Tongue (tissue), 2 donors: ENCODE measurements around the gene WNT7B. TPM values are rescaled to one million over a fixed set of nuclear protein-coding genes. Genes with fewer than 3 reads are reported as not detected.

Experiments used
- DNase-seq: peaks from one replicate; pipeline ENCODE4 v3.0.0-alpha.2; 2015
- total RNA-seq: library from RNA; depleted of rRNA; stranded (reverse); fragments of >200 nt; gene quantifications from one replicate; pipeline ENCODE4 v1.2.3, GENCODE V29; 2014

Gene WNT7B
- total RNA-seq, result 6.2 TPM

DNA sequence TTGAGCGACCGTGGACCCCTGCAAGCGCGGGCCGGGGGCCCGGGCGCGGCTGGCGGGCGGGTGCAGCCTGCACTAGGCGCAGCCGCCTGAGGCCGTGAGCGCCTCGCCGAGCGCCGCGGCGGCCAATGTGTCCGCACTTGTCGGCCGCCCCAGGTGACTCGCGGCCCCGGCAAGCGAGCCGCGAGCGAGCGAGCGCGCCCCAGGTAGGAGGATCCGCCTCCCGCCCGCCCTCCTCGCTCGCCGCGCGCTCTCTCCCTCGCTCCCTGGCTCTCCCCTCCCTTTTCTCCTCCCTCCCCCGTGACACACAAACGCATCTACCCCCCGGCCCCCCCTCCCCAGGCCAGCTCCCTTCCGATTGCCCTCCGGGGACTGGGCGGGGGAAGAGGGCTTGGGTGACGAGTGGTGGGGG, at the start of gene WNT7B:
Gene WNT7B (minus strand): TSS at position 160 of the 409 bp plus-strand sequence. CDS start 408 bp downstream, outside the sequence.
- DNase-seq, result peak; percentile 36

DNA sequence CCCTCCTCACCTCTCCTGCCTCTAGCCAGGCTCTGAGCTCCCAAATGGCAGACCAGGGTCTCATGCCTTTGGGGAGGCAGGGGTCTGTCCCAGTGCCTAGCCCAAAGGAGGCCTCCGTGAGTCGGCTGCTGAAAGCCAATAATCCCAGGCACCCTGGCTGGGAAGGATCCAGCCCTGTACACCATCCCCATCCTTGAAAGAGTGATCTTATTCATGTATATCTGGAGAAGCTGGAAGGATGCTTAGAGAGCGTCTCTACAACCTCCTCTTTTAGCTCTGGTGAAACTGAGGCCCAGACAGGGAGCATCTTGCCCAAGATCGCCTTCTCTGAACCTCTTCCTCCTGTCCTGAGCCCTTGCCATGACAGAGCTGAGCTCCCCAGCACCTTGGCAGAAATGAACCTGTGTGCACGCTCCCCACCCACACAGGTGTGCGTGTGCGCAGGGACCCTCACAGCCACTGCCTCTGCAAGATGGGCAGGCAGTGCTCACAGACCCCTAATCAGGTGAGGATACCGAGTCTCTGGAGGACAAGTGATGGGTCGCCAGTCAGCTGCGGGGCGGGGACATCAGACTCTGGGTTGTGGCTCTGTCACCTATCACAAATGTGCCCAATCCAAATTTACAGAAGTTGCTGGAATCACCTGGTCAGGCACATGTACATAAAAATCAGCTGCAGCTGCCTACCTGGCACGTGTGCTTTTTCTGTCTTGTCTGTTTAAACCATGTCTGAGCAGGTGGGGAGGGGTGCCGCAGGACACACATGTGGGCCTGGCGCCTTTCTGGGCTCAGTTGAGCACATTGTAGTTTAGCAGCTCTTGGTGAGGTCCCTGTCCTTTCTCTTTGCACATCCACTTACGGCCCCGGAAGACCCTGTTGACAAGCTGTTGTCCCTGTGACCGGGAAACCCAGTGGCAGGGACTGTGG, 49.3 kb upstream of the WNT7B start:
- no peak for DNase-seq

DNA sequence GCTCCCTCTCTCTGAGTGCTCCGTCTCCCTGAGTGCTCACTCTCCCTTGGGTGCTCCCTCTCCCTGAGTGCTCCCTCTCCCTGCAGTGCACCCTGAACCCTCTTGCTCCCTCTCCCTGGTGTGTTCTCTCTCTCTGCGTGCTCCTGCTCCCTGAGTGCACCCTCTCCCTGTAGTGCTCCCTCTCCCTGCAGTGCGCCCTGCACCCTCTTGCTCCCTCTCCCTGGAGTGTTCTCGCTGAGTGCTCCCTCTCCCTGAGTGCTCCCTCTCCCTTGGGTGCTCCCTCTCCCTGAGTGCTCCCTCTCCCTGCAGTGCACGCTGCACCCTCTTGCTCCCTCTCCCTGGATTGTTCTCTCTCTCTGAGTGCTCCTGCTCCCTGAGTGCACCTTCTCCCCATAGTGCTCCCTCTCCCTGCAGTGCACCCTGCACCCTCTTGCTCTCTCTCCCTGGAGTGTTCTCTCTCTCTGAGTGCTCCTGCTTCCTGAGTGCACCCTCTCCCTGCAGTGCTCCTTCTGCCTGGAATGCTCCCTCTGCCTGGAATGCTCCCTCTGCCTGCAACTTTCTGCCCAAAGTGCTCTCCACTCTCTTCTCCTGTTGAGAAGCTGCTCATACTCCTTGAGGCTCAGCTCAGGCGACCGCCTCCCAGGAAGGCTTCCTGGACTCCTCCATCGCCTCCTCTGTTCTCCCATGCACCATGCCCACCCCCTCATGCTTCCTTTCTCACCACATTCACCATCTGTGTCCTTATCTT, 48.4 kb upstream of the WNT7B start:
- DNase-seq, result no peak

DNA sequence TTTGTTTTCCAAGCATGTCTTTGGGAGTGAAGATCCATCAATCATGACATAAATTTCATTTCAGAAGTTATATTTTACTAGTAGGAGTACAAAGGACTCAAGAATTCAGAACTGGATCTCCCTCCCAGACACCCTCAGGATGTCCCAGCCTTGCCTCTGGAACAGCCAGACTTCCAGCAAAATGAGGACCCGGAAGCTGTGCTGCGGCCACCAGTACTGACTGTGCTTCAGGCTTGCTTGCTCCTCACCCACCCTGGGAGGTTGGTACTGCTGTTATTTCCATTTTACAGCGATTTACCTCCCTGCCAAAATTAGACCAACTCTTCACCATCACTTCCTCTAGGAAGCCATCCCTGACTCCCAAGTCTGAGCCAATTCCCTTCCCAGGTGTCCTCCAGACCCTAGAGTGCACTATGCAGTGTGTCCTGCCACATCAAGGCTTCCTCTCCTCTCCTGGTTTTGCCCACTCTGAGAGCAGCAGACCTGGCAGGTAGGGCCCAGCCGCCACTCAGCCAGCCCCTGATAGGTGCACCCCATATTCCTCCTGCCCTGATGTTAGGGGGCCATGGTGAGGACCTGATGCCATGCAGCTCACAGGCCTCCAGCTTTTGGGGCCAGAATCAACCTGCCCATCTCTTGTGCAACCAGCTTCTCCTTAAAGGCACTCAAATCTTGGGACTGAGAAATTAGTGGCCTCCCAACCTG, 47.3 kb upstream of the WNT7B start:
- DNase-seq, result no peak

DNA sequence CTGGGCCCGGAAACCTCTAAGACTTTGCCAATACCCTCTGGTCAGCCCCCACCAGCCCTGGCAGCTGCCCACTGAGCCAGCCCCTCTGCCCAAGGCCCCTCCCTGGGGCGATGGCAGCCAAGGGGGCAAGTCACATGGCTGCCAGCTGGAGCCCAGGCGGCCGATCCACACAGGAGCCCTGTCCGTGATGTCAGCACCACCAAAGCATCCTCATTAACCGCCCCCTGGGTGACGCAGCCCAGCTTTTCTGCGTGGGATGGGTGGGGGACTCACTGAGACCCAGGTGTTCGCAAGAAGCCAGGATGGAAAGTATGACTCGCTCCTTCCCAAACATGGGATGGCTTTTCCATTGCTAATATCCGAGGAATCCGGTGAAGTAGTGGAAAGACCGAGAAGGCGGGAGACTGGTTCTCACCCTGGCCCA, 46.6 kb upstream of the WNT7B start:
- DNase-seq, result peak; percentile 74

DNA sequence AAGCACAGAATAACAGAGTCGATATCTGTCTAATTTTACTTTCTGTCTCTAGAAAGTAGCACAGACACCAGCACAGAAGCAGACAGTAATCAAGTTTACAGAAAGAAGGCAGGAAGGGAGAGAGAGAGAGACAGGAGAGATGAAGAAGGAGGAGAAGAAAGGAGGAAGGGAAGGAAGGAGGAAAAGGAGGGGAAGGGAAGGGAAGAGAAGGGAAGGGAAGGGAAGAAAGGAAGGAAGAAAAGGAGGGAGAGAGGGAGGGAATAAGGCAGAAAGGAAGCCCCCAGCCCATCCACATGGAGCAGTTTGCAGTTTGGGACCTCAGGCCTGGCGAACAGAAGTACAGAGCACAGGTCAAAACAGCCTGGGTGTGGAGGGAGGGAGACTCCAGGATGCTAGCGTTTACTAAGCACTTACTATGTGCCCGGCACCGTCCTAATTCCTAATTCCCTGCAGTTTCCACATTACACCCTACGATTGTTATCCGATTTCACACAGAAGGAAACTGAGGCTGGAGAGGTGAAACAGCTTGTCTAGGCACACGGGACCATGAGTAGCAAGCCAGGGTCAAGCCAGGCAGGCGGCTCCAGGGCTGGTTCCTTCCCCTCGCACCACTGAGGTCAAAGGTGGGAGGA, 46.0 kb upstream of the WNT7B start:
- no peak for DNase-seq

DNA sequence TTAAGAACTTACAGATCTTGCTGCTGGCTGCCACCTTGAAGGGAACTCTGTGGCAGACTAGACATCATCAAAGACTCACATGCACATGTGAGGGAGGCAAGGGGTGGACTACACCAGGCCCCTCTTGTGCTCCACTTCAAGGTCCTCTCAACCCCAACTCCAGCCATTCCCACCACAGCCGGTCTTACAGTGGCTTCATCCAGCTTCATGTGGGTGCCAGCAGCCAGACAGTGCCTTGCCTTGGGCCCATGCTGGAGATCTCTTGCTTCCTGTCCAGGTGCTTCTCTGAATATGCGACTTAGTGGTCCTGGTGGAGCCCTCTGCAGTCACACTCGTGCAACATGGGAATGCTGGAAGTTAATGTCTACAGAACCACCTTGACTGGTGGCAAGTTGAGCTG, 44.6 kb upstream of the WNT7B start:
- DNase-seq, result no peak

DNA sequence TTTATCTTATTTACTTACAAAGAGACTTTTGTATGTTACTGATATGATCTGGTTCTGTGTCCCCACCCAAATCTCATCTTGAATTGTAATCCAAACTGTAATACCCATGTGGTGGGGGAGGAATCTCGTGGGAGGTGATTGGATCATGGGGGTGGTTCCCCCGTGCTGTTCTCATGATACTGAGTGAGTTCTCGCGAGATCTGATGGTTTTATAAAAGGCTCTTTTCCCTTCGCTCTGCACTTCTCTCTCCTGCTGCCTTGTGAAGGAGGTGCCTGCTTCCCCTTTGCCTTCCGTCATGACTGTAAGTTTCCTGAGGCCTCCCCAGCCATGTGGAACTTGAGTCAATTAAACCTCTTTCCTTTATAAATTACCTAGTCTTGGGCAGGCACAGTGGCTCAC, 42.4 kb upstream of the WNT7B start:
- no peak for DNase-seq

DNA sequence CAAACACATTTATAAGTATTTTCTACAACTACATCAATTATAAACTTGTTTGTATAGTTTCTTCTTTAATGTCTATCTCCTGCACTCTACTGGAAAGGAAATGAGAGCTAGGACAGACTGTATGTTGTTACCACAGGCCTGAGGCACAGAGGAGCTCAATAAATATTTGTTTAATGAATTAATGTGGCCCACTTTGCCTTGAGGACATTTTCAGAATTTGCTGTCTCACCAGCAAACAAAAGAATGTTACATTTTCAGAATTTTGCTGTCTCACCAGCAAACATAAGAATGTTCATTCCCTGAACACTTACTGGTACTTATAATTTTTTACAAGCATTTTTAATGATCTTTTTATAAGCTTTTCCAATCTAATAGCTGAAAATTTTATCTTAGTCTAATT, 41.9 kb upstream of the WNT7B start:
- no peak for DNase-seq

DNA sequence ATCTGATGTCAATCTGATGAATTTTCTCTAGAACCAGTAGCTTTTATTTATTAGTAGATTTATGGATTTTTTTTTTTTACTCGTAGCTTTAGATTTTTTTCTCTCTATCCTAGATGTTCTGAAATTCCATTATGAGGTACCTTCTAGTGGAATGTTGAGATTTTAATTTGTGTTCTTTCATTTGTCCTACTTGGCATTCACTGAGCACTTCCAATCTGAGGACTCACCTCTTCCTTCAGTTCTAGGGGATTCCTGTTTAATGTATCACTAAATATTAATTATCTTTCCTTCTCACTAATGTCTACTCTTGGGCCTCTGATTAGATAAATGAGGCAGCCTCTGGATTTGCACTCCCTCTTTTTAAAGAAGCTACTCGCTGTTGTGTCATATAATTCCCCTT, 40.2 kb upstream of the WNT7B start:
- no peak for DNase-seq

DNA sequence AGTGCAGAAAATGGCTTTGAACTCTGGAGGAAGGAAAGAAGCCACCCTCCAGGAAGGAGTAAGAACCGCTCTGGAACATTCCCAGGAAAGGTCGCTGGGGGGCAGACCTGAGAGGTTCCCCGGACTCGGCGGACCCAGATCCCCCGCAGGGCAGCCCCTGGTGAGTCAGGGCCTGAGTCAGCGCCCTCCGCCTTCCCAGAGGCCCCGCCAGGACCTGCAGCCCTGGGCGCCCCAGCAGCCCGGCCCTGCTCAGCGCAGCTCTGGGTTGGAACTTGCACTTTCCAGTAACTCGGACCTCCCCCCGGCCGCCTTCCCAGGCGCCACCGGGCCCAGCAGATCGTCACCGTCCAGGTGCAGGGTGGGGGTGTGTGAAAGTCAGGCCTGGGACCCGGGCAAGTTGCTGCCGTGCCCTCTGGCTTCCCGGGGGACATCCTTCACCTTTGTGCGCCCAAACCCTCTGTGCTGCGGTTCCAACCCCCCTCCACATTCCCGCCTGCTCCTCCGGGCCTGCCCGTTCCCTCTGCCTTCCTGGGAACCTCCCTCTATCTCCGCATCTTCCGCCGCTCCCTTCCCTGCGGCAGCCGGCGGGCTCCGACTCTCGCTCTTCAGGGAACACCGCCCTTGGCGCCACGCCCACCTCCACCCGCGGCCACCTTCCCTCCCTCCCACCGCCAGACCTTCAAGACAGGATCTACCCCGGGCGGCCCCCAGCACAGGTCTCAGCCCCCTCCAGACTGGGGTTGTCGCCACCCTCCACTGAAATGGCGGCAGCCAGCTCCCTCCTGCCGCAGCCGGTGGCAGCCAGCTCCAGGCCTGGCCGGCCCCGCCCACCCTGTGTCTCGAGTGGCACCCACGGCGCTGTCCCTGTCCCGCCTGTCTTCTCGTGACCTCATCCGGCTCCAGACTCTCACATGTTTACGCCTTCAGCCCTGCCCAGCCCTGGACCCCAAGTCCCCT, 36.8 kb upstream of the WNT7B start:
- DNase-seq, result peak; percentile 94

DNA sequence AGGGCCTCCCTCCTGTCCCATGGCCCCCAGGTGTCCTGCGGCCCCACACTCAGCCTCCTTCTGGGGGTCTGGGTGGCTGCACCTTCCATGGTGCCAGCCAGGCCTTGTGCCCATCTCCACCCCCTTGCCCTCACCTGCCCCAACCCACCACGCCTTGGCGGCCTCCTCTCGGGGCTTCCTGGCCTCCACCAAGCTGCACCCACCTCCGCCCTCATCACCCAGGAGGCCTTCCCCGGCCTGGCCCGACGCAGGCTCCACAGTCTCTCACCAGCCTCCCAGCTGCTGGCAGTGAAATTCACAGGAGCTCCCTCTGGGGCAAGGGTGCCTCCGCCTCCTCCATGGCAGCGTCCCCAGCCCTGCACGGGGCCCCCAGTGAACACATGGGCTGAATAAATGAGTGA, 35.9 kb upstream of the WNT7B start:
- DNase-seq, result no peak

DNA sequence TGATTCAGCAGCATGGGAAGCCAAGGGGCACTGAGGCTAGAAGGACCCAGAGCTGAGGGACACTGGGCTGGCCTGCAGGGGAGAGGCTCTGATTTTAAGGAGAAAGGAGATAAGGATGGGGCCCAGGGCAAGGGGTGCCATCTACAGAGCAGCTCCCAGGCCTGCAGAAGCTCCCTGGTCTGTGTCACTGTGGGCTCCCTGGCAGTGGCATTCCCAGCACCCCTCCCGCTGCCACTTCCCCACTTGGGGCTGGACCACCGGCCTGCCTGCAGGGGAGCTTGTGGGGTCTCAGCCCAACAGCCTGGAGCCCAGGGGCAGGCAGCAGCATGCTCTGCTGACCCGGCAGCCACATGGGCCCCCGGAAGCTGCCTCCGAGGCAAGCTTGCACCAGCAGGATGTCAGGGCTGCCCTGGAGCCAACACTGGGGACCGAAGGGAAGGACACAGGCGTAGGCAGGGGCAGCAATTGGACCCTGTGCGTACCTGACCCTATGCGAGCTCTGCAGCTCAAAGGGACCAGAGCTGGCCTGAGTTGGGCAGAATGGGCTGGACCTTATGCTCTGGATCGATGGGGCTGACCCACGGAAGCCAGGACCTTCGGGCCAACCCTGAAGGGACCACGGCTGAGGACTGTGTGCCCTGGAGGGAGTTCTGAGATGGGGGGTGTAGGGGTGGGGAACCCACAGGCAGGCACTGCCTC, 35.4 kb upstream of the WNT7B start:
- no peak for DNase-seq

DNA sequence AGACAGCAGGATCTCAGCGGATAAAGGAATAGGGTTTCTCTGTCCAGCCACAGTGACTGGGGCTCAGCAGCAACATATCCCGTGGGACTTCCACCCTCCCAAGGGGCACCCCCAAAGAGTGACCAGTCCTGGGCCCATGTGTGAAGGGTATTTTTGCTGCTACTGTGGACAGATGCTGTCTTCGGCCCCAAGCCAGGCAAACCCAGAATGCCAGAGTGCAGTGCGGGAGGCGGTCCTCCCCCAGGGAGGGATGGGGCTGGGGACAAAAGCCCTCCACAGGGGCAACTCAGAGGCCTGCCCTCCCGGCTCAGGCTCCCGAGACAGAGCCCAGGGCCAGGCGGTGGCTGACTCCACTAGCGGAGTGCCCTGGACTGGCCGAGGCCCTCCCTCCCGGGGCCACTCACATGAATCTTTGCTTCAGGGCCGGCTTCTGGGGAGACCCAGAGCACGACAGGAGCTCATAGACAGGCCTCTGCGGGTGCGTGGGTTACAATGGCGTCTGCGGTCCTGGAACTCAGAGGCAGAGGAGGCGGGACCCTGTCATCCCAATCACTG, 34.7 kb upstream of the WNT7B start:
- no peak for DNase-seq

DNA sequence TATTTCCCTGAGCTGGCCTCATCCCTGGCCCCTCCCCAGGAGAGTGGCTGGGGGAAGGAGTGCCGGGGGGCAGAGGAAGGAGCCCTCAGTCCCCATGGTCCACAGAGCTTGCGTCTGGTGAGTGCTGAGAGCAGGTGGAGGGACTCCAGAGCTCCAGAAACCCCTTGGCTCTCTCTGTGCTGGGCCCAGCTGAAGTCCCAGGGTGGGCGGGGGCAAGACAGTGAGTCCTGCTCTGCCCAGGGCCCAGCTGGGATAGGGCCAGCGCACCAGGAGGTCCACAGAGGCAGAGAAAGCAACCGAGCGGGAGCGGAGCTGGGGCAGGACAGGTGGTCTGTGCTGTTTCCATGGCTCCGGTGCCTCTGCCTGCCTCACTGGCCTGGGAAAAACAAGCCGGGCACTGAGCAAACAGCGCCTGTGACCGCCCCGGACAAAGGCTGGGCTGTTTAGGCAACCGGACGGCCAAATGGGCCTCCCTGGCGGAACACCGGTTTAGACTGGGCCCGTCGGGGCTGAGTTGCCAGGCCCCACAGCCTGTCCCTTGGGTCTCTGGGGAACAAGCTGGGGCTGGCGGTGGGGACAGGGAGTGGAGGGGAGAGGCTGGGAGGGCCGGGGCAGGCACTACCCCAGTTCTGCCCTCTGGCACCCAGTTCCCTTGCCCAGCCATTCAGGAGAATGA, 34.1 kb upstream of the WNT7B start:
- peak; percentile 81 for DNase-seq

DNA sequence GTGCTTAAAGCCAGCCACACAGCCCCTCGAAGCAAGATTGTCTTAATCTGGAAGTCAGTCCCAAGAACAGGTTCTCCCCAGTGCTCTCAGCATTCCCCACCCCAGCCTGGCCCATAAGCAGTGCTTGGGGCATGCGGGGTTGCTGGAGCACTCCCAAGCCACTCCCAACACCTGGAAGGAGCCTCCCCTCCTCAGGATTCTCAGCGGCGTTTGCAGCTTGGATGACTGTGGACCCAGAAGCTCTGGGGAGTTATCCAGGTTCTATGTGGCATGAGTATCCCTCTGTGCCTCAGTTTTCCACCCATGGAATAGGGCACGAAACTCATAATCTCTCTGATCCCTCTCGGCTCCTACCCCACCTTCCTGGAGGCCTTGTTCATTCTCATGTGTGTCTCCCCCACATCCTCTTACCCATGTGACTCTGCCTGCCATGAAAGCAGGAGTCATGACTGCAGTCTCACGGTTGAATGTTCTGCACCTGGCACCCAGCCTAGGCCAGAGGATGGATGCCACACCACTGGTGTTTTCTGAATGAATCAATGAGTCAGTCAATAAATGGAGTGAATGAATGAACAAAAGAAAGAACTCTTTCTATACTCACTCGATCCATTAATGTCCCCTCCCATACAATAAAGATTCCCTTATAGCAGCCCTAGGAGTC, 33.4 kb upstream of the WNT7B start:
- no peak for DNase-seq

DNA sequence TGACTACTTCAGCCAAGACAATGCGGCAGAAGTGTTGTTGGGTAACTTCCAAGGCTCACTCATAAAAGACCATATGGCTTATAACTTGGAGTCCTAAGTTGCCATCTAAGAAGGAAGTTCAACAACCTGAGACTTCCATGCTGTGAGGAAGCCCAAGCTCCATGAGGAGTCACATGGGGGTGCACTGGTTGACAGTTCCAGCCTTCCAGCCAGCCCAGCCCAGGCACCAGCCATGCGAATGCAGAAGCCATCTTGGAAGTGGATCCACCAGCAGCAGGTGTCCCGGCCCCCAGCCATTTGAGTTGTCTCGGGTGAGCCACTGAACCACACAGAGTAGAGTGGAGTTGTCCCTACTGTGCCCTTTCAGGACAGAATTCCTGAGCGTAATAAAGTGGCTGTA, 32.8 kb upstream of the WNT7B start:
- no peak for DNase-seq

DNA sequence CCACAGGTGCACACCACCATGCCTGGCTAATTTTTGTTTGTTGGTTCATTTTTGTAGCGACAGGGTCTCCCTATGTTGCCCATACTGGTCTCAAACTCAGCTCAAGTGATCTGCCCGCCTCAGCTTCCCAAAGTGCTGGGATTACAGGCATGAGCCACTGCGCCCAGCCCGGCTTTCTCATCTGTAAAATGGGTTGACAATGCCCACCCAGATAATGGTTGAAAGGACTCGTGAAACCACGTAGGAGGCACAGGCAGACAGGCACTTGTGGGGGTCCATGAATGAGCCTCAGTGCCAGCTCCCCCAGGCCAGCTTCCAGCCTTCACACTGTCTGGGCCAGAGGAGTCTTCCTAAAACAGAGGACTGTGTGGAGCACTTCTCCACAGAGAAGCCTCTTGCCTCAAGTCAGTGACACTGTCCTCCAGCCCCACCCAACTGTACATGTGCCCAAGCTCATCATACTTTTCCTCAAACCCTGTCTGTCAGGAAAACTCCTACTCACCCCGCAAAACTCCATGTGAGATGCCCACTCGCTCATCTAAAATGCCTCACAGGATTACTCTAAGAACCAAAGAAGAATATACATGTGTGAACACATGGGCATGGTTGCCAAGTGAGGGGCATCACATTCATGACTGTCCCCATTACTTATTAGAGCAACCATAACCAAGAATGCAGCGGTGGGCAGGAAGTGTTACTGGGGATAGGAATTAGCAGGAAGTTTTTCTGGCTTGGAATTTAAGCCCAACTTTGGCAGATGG, 32.1 kb upstream of the WNT7B start:
- no peak for DNase-seq
